Mucosa of descending colon (tissue), 3 donors: ENCODE measurements around the gene SRSF4. TPM values are rescaled to one million over a fixed set of nuclear protein-coding genes. Genes with fewer than 3 reads are reported as not detected.

Experiments used
- ATAC-seq: fragments of 200-7000 bp; cut with Tn5 transposase; one replicate; pipeline ENCODE4 v1.9.1; 2020; ENCODE audit warnings: mild to moderate bottlenecking, moderate library complexity
- DNase-seq, 3 donors: peaks; one replicate each; pipeline ENCODE4 v3.0.0-alpha.2; 2020
- H3K36me3 ChIP-seq: fragments of 200-600 bp; one replicate; pipeline ENCODE4 v1.8.0; 2021; ENCODE audit warnings: low read depth, mild to moderate bottlenecking
- H3K4me1 ChIP-seq: fragments of 200-600 bp; one replicate; pipeline ENCODE4 v1.8.0; 2021; ENCODE audit warnings: low read depth, mild to moderate bottlenecking
- H3K4me3 ChIP-seq: fragments of 200-600 bp; one replicate; pipeline ENCODE4 v1.8.0; 2021; ENCODE audit warnings: mild to moderate bottlenecking
- H3K9me3 ChIP-seq: fragments of 200-600 bp; one replicate; pipeline ENCODE4 v1.8.0; 2021; ENCODE audit warnings: mild to moderate bottlenecking
- CTCF ChIP-seq: fragments of 200-600 bp; IDR thresholded peaks from one replicate; pipeline ENCODE4 v1.8.0; 2022; ENCODE audit warnings: antibody characterized with exemption, mild to moderate bottlenecking
- intact Hi-C, 2 donors: fragments of 100-400 bp; cut with DNase I in 1 of 2; cut with micrococcal nuclease in 1 of 2; formaldehyde crosslinking; loops; one replicate each; pipeline versions ENCODE4 v1.11.0 to v1.11.1; 2022; cut with DNase I, micrococcal nuclease
- total RNA-seq, 3 donors: library from RNA; stranded (reverse); fragmentation: NEBNext Ultra II Directional in 2 of 3; extraction: Animal tissue kit (Norgen Biotek cat#: 25700) in 2 of 3; gene quantifications; one replicate each; pipeline versions ENCODE4 v1.2.1 to v1.2.4, GENCODE V29; 2021 to 2023
- donor health status: DM: no; HTN: no; CAD: no; lungs with moderate emphysema.
- donor health status: DM: no; HTN: no; CAD: no.
- donor health status: DM: no; HTN: yes; CAD: no.

SRSF4 gene
- total RNA-seq, 3 donors from 2014 or later, result 63.7 to 140 (median 75.2) TPM

- H3K4me1 ChIP-seq, result peaks cover 29% of the 10 kb centered on the region
- no peak for TF ChIP-seq CTCF
- no peak for DNase-seq
- H3K4me3 ChIP-seq, result no peak overlapping the region
- no peaks in the 10 kb centered on the region for H3K9me3 ChIP-seq
- no peaks in the 10 kb centered on the region for H3K36me3 ChIP-seq
- intact Hi-C loops, result loop anchor here in 1 of 2 donors (10.0 kb wide), 1 partner anchor 46 kb away; the partner anchor contains the start of gene TMEM200B
- ATAC-seq, result peak; percentile 19
Measured at GRCh38 chr1:29171089-29171488, 10.6 kb downstream of the SRSF4 start.

GRCh38 chr1:29169976-29170375 lies 11.7 kb downstream of the SRSF4 start:
- Histone ChIP-seq H3K9me3 (no peaks in the 10 kb centered on the region), H3K4me1 (peaks cover 29% of the 10 kb centered on the region), H3K36me3 (no peaks in the 10 kb centered on the region), H3K4me3 (no peak overlapping the region)
- intact Hi-C loops, result loop anchor here in 1 of 2 donors (10.0 kb wide), 1 partner anchor 45 kb away; the partner anchor contains the start of gene TMEM200B
- DNase-seq (no peak), ATAC-seq (no peak)
- TF ChIP-seq CTCF, result no peak

GRCh38 chr1:29167904-29168303 lies 13.8 kb downstream of the SRSF4 start:
- no peaks in the 10 kb centered on the region for H3K9me3 ChIP-seq
- TF ChIP-seq CTCF, result no peak
- DNase-seq (no peak), ATAC-seq (no peak)
- no peaks in the 10 kb centered on the region for H3K36me3 ChIP-seq
- no peak overlapping the region for H3K4me3 ChIP-seq
- intact Hi-C loops, result no loop called here
- H3K4me1 ChIP-seq, result peaks cover 29% of the 10 kb centered on the region

DNA sequence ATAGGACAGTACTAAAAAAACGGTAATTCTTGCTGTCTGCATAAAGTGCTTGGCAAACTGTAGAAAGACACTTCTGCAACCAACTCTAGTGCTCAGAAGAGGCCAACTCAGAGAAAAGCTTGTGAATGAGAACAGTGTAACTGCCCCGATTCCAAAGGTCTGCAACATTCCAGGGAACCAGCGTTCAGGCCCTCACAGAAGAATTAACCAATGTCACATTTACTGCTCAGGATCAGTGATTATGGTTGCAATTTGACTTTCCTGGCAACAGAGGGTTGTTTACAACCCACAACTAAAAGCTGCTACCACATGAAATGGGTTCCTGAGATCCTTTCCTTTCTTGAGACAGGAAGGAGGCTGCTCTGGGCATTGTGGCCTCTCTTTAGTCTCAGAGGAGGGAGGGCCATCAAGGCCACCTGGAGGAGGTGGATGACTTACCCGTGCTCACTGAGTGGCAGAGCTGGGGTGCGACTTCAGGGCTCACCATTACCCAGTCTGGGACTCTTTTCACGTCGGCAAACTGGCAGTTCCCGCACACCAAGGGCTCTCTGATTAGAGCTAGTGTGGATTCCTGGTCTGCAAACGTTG lies 15.3 kb downstream of the SRSF4 start:
- intact Hi-C loops, result no loop called here
- Histone ChIP-seq H3K4me1 (peaks cover 28% of the 10 kb centered on the region), H3K4me3 (no peak overlapping the region), H3K9me3 (no peaks in the 10 kb centered on the region), H3K36me3 (no peaks in the 10 kb centered on the region)
- ATAC-seq (peak; percentile 80), DNase-seq (no peak)
- TF ChIP-seq CTCF, result no peak

DNA sequence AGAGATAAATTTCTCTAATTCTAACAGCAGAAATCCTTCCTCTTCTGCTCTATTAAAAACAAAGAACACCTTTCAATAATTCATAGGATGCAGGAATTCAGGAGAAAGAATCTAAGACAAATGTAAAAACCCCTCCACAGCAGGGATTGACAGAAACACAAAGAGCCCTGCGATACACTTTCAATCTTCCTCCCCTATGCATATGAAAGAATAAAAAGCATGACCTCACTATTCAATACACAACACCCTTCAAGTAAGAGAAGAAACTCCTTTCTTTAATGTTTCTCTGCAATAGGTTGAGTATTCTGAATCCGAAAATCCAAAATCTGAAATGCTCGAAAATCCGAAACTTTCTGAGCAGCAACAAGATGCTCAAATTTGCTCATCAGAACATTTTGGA lies 17.1 kb downstream of the SRSF4 start:
- Histone ChIP-seq H3K4me1 (peaks cover 20% of the 10 kb centered on the region), H3K36me3 (no peaks in the 10 kb centered on the region), H3K4me3 (no peak overlapping the region), H3K9me3 (no peaks in the 10 kb centered on the region)
- no peak for TF ChIP-seq CTCF
- intact Hi-C loops, result no loop called here
- DNase-seq (no peak), ATAC-seq (no peak)
